Astrocyte of the cerebellum (primary cell): ENCODE results near the gene TSACC.

Source experiments
- DNase-seq: peaks from one replicate; pipeline ENCODE4 v3.0.0-alpha.2; 2011; ENCODE audit warnings: low read depth
- H3K4me3 ChIP-seq: 2 replicates; pipeline ENCODE4 v1.5.1; 2011; ENCODE audit warnings: mild to moderate bottlenecking, low read depth, low read length, moderate library complexity
- CTCF ChIP-seq: IDR thresholded peaks from 2 replicates; pipeline ENCODE4 v1.5.1; 2012; ENCODE audit warnings: low read length, low read depth, moderate library complexity, mild to moderate bottlenecking; ENCODE audit errors: missing control alignments
- in situ Hi-C: cut with HindIII; loops from 2 replicates; pipeline ENCODE4 v1.10.0; 2017; ENCODE audit warnings: low sequenced_read_pairs

The TSACC gene

GRCh38 chr1:156372876-156373275 lies 34.5 kb downstream of the TSACC start:
- in situ Hi-C loops, result loop anchor here (5.0 kb wide), 1 partner anchor 59 kb away; no protein-coding TSS in a partner anchor
- TF ChIP-seq CTCF, result no peak
- no peak overlapping the region for H3K4me3 ChIP-seq
- no peak for DNase-seq

DNA sequence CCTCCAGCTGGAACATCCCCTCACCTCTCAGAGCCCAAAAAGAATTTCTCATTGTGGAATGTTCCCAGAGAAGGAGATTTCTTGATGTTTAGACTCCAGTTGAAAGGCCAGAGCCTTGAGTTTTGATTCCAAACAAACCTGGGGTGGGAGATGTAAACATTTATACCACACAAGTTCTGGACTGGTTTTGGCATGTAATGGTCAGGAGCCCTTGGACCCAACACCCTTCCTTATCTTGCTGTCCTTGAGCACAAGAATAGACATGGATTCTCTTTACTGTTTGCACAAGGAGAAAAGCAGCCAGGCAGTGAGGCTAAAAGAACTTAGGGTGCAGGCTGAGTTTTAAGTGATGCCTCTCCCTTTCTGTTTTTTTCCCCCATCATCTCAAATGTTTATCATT lies 35.2 kb downstream of the TSACC start:
- no peak for TF ChIP-seq CTCF
- in situ Hi-C loops, result loop anchor here (5.0 kb wide), 1 partner anchor 59 kb away; no protein-coding TSS in a partner anchor
- DNase-seq, result no peak
- no peak overlapping the region for H3K4me3 ChIP-seq

- no peak for TF ChIP-seq CTCF
- no peak for DNase-seq
- H3K4me3 ChIP-seq, result no peak overlapping the region
- in situ Hi-C loops, result no loop called here
These were observed 37.8 kb downstream of the TSACC start for GRCh38 chr1:156376146-156376545.

DNA sequence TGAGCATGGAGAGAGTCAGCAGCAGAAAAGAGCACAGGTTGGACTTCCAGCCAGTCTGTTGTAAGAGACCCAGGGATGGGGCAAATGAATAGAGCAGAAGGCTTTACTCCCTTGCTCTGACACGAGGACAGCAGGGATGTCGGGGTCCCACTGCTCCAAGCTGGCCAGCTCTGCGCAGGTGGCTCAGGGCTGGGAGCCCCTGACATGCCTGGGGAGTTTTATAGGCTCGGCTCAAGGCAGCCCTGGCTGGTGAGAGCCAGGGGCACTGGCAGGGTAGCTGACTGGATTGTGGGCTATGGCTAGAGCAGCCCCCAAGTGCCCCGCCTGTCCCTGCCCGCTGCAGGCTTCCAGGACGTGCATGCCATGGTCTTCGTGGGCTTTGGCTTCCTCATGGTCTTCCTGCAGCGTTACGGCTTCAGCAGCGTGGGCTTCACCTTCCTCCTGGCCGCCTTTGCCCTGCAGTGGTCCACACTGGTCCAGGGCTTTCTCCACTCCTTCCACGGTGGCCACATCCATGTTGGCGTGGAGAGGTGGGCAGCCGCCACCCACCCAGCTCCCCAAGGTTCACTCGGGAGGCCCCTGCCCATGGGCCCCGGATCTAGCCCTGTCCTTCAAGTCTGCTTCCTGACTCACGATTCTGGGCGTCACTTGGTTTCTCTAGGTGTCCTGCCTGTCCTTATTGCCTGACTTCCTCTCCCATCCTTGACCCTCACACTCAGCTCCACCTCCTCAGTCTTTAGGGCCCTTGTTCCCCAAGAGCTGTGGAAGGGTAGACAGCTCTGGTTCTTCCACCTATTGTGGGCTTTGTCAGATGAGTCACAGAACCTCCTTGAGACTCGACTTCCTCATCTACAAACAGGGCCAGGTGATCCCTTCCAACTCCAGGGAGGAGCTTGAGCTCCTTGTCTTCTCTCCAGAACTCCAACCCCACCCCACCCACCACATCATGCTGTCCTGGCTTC lies 38.9 kb downstream of the TSACC start:
- TF ChIP-seq CTCF, result no peak
- in situ Hi-C loops, result no loop called here
- H3K4me3 ChIP-seq, result no peak overlapping the region
- DNase-seq, result no peak

DNA sequence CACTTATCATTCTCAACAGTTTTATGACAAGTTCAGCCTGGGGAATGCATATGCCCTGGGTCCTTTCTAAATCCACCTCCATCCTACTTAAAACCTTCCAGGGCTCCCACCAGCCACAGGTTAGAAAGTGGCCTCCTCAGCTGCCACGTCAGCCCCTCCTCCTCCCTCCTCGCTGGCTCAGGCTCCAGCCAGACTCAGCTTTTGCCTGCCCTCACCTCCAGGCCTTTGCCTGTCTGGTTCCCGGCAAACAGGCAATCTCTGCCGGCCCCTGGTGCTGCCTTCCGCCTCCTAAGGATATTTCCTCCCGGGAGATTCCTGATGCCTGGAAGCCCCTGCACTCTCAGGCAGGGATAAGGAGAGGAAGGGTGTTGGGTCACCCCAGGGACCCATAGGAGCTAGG lies 40.2 kb downstream of the TSACC start:
- H3K4me3 ChIP-seq, result no peak overlapping the region
- DNase-seq, result no peak
- no peak for TF ChIP-seq CTCF
- in situ Hi-C loops, result no loop called here

GRCh38 chr1:156379420-156380165 lies 41.3 kb downstream of the TSACC start:
- in situ Hi-C loops, result no loop called here
- H3K4me3 ChIP-seq, result no peak overlapping the region
- DNase-seq, result no peak
- TF ChIP-seq CTCF, result no peak
